ENCODE data around the gene YTHDC1. TPM values are rescaled to one million over a fixed set of nuclear protein-coding genes. Genes with fewer than 3 reads are reported as not detected.
"Not testable (repeated sequence)": the region's sequence is repeated elsewhere in the genome, so short reads cannot be mapped to it uniquely, and the experiment has no call there.

The YTHDC1 gene
- total RNA-seq, 1 donor from 2014 or later, result 77.1 TPM

GRCh38 chr4:68299492-68300457 lies 50.1 kb downstream of the YTHDC1 start:
- intact Hi-C loops (cut with micrococcal nuclease), result no loop called here

- intact Hi-C loops (cut with micrococcal nuclease), result no loop called here
Observed at GRCh38 chr4:68297137-68297536, 52.8 kb downstream of the YTHDC1 start.

GRCh38 chr4:68291256-68291655 lies 58.6 kb downstream of the YTHDC1 start:
- intact Hi-C loops (cut with micrococcal nuclease), result no loop called here

GRCh38 chr4:68288393-68288740 lies 61.5 kb downstream of the YTHDC1 start:
- intact Hi-C loops (cut with micrococcal nuclease), result no loop called here

- intact Hi-C loops (cut with micrococcal nuclease), result no loop called here
Observed at GRCh38 chr4:68287704-68288392, 62.0 kb downstream of the YTHDC1 start.

- intact Hi-C loops (cut with micrococcal nuclease), result no loop called here
Observed at GRCh38 chr4:68283714-68284113, 66.2 kb downstream of the YTHDC1 start.

- intact Hi-C loops (cut with micrococcal nuclease), result no loop called here
Observed at GRCh38 chr4:68283095-68283494, 66.8 kb downstream of the YTHDC1 start.

GRCh38 chr4:68281796-68282740 lies 67.8 kb downstream of the YTHDC1 start:
- intact Hi-C loops (cut with micrococcal nuclease), result not testable (repeated sequence)

- intact Hi-C loops (cut with micrococcal nuclease), result no loop called here
Observed at GRCh38 chr4:68278029-68278428, 71.9 kb downstream of the YTHDC1 start.

- intact Hi-C loops (cut with micrococcal nuclease), result no loop called here
Observed at GRCh38 chr4:68277627-68278026, 72.3 kb downstream of the YTHDC1 start.

GRCh38 chr4:68272860-68273259 lies 77.0 kb downstream of the YTHDC1 start:
- intact Hi-C loops (cut with micrococcal nuclease), result loop anchor here (1.0 to 2.0 kb wide), 3 partner anchors 103 to 898 kb away; no protein-coding TSS in a partner anchor

GRCh38 chr4:68272380-68272779 lies 77.5 kb downstream of the YTHDC1 start:
- intact Hi-C loops (cut with micrococcal nuclease), result loop anchor here (1.0 to 2.0 kb wide), 3 partner anchors 104 to 898 kb away; no protein-coding TSS in a partner anchor

GRCh38 chr4:68271851-68272357 lies 78.0 kb downstream of the YTHDC1 start:
- intact Hi-C loops (cut with micrococcal nuclease), result loop anchor here (1.0 to 2.0 kb wide), 3 partner anchors 104 to 899 kb away; no protein-coding TSS in a partner anchor

- intact Hi-C loops (cut with micrococcal nuclease), result no loop called here
Observed at GRCh38 chr4:68267433-68267944, 82.4 kb downstream of the YTHDC1 start.

- intact Hi-C loops (cut with micrococcal nuclease), result no loop called here
Observed at GRCh38 chr4:68264875-68265565, 84.9 kb downstream of the YTHDC1 start.

Other genes starting within 250 kb of the YTHDC1 start
- not detected in 2 replicates for gene TMPRSS11F, start 220.2 kb downstream of the YTHDC1 start, total RNA-seq
- gene TMPRSS11B, start 104.4 kb downstream of the YTHDC1 start, total RNA-seq, result not detected in 2 replicates
- not detected in 2 replicates for gene TMPRSS11E, start 97.4 kb upstream of the YTHDC1 start, total RNA-seq
- gene UGT2B17, start 226.2 kb upstream of the YTHDC1 start, total RNA-seq, result not detected in 2 replicates

All from T-helper 2 cell treated with Interferon-gamma antibody and Interleukin-4, amounts not matched to agents 100 ng/mL and 5 ng/mL, for 36 hours (primary cell).